ENCODE data around the gene CDH11. TPM values are rescaled to one million over a fixed set of nuclear protein-coding genes. Genes with fewer than 3 reads are reported as not detected.

CDH11 gene
- total and polyA plus RNA-seq, 2 donors (not counting 1 experiment from before 2014, with no cell fraction given) = 220 to 335 TPM

DNA sequence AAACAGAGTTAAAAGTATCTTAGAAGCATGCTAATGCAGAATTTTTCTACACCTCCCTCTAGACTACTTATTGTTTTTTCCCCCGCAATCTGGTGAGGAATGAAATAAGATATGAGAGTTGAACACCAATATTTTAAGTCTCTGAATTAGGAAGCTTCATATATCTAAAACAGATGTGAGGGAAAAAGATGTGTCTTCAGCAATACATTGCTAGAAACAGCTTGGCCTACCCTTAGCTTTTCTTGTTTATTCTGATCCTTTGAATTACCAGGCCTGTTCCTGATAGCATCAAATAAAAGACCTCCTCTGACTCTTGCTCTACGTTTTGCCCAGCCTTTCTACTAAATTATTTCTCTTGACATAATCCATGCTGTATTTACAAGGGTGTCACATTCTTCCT, 221.8 kb downstream of the CDH11 start:
- no peak overlapping the region for H3K27ac ChIP-seq (ENCODE audit: insufficient read depth, low read length)
- no peak overlapping the region for H3K4me2 ChIP-seq (ENCODE audit: extremely low read depth, insufficient read depth, low read length)
- no peaks in the 10 kb centered on the region for H3K36me3 ChIP-seq (ENCODE audit: control insufficient read depth, insufficient read depth, low read length)
- no peak for DNase-seq (ENCODE audit: low read depth in 2 of 2)
- no peaks in the 10 kb centered on the region for H3K27me3 ChIP-seq (ENCODE audit: control insufficient read depth, insufficient read depth, low read length)
- H4K20me1 ChIP-seq (ENCODE audit: control insufficient read depth, extremely low read depth, insufficient read depth, low read length) = no peaks in the 10 kb centered on the region
- no peak for TF ChIP-seq EZH2 (IDR thresholded peaks at IDR 0.05; ENCODE audit: low read length, missing control alignments)
- TF ChIP-seq, protein P1, sequence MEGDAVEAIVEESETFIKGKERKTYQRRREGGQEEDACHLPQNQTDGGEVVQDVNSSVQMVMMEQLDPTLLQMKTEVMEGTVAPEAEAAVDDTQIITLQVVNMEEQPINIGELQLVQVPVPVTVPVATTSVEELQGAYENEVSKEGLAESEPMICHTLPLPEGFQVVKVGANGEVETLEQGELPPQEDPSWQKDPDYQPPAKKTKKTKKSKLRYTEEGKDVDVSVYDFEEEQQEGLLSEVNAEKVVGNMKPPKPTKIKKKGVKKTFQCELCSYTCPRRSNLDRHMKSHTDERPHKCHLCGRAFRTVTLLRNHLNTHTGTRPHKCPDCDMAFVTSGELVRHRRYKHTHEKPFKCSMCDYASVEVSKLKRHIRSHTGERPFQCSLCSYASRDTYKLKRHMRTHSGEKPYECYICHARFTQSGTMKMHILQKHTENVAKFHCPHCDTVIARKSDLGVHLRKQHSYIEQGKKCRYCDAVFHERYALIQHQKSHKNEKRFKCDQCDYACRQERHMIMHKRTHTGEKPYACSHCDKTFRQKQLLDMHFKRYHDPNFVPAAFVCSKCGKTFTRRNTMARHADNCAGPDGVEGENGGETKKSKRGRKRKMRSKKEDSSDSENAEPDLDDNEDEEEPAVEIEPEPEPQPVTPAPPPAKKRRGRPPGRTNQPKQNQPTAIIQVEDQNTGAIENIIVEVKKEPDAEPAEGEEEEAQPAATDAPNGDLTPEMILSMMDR (conservative IDR thresholded peaks at IDR 0.05 in 1 of 2, IDR thresholded peaks at IDR 0.05 in 1 of 2; ENCODE audit: low read depth in 1 of 2, low read length in 2 of 2) = no peak
- no peaks in the 10 kb centered on the region for H3K9me3 ChIP-seq (ENCODE audit: control insufficient read depth, insufficient read depth, low read depth, low read length)
- H3K4me3 ChIP-seq (replicated peaks in 1 of 4; ENCODE audit: control extremely low read depth in 1 of 4, insufficient read depth in 1 of 4, low read depth in 3 of 4, low read length in 4 of 4) = no peak overlapping the region
- H3K9ac ChIP-seq (ENCODE audit: insufficient read depth, low read length) = no peak overlapping the region
- no peaks in the 10 kb centered on the region for H3K79me2 ChIP-seq (ENCODE audit: control insufficient read depth, insufficient read depth, low read length)
- no peaks in the 10 kb centered on the region for H3K4me1 ChIP-seq (ENCODE audit: control insufficient read depth, extremely low read depth, insufficient read depth, low read length)
- H2AFZ ChIP-seq (ENCODE audit: low read length) = no peak overlapping the region

- H3K9ac ChIP-seq (ENCODE audit: insufficient read depth, low read length) = no peak overlapping the region
- H2AFZ ChIP-seq (ENCODE audit: low read length) = no peak overlapping the region
- H4K20me1 ChIP-seq (ENCODE audit: control insufficient read depth, extremely low read depth, insufficient read depth, low read length) = no peaks in the 10 kb centered on the region
- TF ChIP-seq EZH2 (IDR thresholded peaks at IDR 0.05; ENCODE audit: low read length, missing control alignments) = no peak
- TF ChIP-seq, protein P1 (conservative IDR thresholded peaks at IDR 0.05 in 1 of 2, IDR thresholded peaks at IDR 0.05 in 1 of 2; ENCODE audit: low read depth in 1 of 2, low read length in 2 of 2) = no peak
- no peaks in the 10 kb centered on the region for H3K27me3 ChIP-seq (ENCODE audit: control insufficient read depth, insufficient read depth, low read length)
- no peak overlapping the region for H3K4me3 ChIP-seq (replicated peaks in 1 of 4; ENCODE audit: control extremely low read depth in 1 of 4, insufficient read depth in 1 of 4, low read depth in 3 of 4, low read length in 4 of 4)
- H3K36me3 ChIP-seq (ENCODE audit: control insufficient read depth, insufficient read depth, low read length) = no peaks in the 10 kb centered on the region
- no peaks in the 10 kb centered on the region for H3K4me1 ChIP-seq (ENCODE audit: control insufficient read depth, extremely low read depth, insufficient read depth, low read length)
- H3K4me2 ChIP-seq (ENCODE audit: extremely low read depth, insufficient read depth, low read length) = no peak overlapping the region
- H3K79me2 ChIP-seq (ENCODE audit: control insufficient read depth, insufficient read depth, low read length) = no peaks in the 10 kb centered on the region
- H3K9me3 ChIP-seq (ENCODE audit: control insufficient read depth, insufficient read depth, low read depth, low read length) = no peaks in the 10 kb centered on the region
- no peak for DNase-seq (ENCODE audit: low read depth in 2 of 2)
- H3K27ac ChIP-seq (ENCODE audit: insufficient read depth, low read length) = no peak overlapping the region
Observed at GRCh38 chr16:64898159-64898558, 223.7 kb downstream of the CDH11 start.
